GM12873 (cell line): ENCODE measurements around the gene PCDHGB7.

Source experiments
- TF ChIP-seq, protein P1 (sequence below): IDR thresholded peaks from 2 replicates; pipeline ENCODE4 v1.5.1; 2012; ENCODE audit warnings: low read depth, mild to moderate bottlenecking, moderate library complexity, low read length, control low read depth; ENCODE audit not compliant: insufficient read depth; ENCODE audit errors: missing control alignments

Gene PCDHGB7

DNA sequence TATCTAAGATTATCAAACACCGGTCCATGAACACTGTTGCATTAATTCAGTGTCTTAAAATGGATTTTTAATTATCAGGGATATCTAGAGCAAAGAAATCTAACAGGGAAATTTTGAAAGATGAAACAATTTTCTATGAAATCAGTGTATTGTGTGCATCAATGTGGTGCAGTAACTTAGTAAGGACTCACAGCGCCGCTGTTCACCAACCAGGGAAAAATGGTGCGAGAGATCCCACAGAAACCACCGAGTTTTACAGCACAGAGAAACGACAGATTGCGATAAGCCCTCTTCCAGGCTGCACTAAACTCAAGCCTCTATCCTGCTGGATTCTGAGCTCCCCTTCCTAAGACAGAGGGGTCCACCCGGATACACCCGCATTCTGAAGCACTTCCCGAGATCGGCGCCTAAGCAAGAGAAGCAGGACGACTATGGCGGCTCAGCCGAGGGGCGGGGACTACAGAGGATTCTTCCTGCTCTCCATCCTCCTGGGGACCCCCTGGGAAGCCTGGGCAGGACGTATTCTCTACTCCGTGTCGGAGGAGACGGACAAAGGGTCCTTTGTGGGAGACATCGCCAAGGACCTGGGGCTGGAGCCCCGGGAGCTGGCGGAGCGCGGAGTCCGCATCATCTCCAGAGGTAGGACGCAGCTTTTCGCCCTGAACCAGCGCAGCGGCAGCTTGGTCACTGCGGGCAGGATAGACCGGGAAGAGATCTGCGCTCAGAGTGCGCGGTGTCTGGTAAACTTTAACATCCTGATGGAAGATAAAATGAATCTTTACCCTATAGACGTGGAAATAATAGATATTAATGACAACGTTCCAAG lies 34.8 kb upstream of the PCDHGB7 start, which contains the start of gene PCDHGA7:
TSS of gene PCDHGA7 (plus strand) at position 274 of the 826 bp plus-strand sequence. CDS start at position 432, 158 bp downstream.
- TF ChIP-seq, protein P1, sequence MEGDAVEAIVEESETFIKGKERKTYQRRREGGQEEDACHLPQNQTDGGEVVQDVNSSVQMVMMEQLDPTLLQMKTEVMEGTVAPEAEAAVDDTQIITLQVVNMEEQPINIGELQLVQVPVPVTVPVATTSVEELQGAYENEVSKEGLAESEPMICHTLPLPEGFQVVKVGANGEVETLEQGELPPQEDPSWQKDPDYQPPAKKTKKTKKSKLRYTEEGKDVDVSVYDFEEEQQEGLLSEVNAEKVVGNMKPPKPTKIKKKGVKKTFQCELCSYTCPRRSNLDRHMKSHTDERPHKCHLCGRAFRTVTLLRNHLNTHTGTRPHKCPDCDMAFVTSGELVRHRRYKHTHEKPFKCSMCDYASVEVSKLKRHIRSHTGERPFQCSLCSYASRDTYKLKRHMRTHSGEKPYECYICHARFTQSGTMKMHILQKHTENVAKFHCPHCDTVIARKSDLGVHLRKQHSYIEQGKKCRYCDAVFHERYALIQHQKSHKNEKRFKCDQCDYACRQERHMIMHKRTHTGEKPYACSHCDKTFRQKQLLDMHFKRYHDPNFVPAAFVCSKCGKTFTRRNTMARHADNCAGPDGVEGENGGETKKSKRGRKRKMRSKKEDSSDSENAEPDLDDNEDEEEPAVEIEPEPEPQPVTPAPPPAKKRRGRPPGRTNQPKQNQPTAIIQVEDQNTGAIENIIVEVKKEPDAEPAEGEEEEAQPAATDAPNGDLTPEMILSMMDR, result no peak

DNA sequence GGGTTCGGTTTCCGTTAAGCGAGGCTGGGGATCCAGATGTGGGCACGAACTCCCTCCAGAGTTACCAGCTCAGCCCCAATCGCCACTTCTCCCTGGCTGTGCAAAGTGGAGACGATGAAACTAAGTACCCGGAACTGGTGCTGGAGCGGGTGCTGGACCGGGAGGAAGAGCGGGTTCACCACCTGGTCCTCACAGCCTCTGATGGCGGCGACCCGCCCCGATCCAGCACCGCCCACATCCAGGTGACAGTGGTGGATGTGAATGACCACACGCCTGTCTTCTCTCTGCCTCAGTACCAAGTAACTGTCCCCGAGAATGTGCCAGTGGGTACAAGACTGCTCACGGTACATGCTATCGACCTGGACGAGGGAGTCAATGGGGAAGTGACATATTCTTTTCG lies 34.1 kb upstream of the PCDHGB7 start:
- TF ChIP-seq, protein P1, result no peak

DNA sequence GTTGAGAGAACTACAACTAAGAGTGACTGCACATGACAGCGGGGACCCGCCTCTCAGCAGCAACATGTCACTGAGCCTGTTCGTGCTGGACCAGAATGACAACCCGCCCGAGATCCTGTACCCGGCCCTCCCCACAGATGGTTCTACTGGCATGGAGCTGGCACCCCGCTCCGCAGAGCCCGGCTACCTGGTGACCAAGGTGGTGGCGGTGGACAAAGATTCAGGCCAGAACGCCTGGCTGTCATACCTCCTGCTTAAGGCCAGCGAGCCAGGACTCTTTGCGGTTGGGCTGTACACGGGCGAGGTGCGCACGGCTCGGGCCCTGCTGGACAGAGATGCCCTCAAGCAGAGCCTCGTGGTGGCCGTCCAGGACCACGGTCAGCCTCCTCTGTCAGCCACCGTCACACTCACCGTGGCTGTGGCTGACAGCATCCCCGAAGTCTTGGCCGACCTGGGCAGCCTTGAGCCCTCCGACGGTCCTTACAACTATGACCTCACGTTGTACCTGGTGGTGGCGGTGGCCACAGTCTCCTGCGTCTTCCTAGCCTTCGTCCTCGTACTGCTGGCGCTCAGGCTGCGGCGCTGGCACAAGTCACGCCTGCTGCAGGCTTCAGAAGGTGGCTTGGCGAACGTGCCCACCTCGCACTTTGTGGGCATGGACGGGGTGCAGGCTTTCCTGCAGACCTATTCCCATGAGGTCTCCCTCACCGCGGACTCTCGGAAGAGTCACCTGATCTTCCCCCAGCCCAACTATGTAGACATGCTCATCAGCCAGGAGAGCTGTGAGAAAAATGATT lies 32.8 kb upstream of the PCDHGB7 start:
- TF ChIP-seq, protein P1, result no peak

DNA sequence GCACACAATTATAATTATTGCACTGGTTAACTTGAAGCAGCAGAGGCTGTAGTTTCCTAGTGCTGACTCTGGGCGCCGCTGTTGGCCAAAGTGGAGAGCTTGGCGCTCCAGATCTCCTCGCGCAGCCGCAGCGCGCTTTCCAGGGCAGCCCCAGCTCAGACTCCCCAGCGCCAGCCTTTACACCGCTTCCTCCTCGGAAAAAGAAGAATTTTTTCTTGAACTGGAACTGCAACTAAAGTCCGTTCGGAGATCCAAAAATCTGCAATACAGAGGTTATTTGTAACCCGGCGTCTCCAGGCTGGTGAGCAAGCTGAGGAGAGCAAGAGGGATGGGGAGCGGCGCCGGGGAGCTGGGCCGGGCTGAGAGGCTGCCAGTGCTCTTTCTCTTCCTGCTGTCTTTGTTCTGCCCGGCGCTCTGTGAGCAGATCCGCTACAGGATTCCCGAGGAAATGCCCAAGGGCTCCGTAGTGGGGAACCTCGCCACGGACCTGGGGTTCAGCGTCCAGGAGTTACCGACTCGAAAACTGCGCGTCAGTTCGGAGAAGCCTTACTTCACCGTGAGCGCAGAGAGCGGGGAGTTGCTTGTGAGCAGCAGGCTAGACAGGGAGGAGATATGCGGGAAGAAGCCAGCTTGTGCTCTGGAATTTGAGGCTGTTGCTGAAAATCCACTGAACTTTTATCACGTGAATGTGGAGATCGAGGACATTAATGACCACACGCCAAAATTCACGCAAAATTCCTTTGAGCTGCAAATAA lies 29.7 kb upstream of the PCDHGB7 start, which contains the start of gene PCDHGB4:
TSS of gene PCDHGB4 (plus strand) at position 142 of the 755 bp plus-strand sequence. CDS start at position 329, 187 bp downstream.
- TF ChIP-seq, protein P1, result peak; percentile 25

DNA sequence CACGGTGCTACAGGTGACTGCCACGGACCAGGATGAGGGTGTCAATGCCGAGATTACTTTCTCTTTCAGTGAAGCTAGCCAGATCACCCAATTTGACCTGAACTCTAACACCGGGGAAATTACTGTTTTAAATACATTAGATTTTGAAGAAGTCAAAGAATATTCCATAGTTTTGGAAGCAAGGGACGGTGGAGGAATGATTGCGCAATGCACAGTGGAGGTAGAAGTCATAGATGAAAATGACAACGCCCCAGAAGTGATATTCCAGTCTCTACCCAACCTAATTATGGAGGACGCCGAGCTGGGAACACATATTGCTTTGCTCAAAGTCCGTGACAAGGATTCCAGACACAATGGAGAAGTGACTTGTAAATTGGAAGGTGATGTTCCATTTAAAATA lies 28.8 kb upstream of the PCDHGB7 start:
- TF ChIP-seq, protein P1, result no peak

DNA sequence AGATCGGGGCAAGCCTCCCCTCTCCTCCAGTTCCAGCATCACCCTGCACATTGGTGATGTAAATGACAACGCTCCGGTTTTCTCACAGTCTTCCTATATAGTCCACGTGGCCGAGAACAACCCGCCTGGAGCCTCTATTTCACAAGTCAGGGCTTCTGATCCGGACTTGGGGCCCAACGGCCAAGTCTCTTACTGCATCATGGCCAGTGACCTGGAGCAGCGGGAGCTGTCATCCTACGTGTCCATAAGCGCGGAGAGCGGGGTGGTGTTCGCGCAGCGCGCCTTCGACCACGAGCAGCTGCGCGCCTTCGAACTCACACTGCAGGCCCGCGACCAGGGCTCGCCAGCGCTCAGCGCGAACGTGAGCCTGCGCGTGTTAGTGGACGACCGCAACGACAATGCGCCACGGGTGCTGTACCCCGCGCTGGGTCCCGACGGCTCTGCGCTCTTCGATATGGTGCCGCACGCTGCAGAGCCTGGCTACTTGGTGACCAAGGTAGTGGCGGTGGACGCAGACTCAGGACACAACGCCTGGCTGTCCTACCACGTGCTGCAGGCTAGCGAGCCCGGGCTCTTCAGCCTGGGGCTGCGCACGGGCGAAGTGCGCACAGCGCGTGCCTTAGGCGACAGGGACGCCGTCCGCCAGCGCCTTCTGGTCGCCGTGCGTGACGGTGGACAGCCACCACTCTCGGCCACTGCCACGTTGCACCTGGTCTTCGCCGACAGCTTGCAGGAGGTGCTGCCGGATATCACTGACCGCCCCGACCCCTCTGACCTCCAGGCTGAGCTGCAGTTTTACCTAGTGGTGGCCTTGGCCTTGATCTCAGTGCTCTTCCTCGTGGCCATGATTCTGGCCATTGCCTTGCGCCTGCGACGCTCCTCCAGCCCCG lies 28.1 kb upstream of the PCDHGB7 start:
- TF ChIP-seq, protein P1, result no peak
